Bronchial epithelial cell (primary cell): ENCODE results near the gene PHF21B. TPM values are rescaled to one million over a fixed set of nuclear protein-coding genes. Genes with fewer than 3 reads are reported as not detected.

Experiments used
- DNase-seq: peaks from one replicate; pipeline ENCODE4 v3.0.0-alpha.2; 2010; ENCODE audit warnings: low read depth
- FAIRE-seq: peaks from 2 replicates; lab custom pipeline; 2011; peaks lifted over from hg19 to GRCh38; lab: Jason Lieb, UNC
- H3K27me3 ChIP-seq: 2 replicates; pipeline ENCODE4 v1.5.1; 2011; ENCODE audit warnings: low read length; ENCODE audit not compliant: control insufficient read depth, insufficient read depth
- H3K36me3 ChIP-seq: 2 replicates; pipeline ENCODE4 v1.5.1; 2011; ENCODE audit warnings: low read length; ENCODE audit not compliant: control insufficient read depth, insufficient read depth
- H3K4me3 ChIP-seq: 2 replicates; pipeline ENCODE4 v1.5.1; 2011; ENCODE audit warnings: mild to moderate bottlenecking, low read depth, low read length, control low read depth
- total RNA-seq: library from RNA; depleted of rRNA; stranded (reverse); fragments of >200 nt; gene quantifications from 2 replicates; pipeline ENCODE4 v1.2.1, GENCODE V29; 2014
- TF ChIP-seq, protein P1 (sequence below): IDR thresholded peaks from 2 replicates; pipeline ENCODE4 v1.5.1; 2011; ENCODE audit warnings: mild to moderate bottlenecking, moderate library complexity, low read length, control low read depth, inconsistent platforms; ENCODE audit not compliant: insufficient read depth, severe bottlenecking

The PHF21B gene
- total RNA-seq, 1 donor from 2014 or later: not detected

- H3K4me3 ChIP-seq: no peak overlapping the region
- no peak for FAIRE-seq
- DNase-seq: no peak
- H3K27me3 ChIP-seq: peaks cover 2% of the 10 kb centered on the region
- no peaks in the 10 kb centered on the region for H3K36me3 ChIP-seq
- TF ChIP-seq, protein P1, sequence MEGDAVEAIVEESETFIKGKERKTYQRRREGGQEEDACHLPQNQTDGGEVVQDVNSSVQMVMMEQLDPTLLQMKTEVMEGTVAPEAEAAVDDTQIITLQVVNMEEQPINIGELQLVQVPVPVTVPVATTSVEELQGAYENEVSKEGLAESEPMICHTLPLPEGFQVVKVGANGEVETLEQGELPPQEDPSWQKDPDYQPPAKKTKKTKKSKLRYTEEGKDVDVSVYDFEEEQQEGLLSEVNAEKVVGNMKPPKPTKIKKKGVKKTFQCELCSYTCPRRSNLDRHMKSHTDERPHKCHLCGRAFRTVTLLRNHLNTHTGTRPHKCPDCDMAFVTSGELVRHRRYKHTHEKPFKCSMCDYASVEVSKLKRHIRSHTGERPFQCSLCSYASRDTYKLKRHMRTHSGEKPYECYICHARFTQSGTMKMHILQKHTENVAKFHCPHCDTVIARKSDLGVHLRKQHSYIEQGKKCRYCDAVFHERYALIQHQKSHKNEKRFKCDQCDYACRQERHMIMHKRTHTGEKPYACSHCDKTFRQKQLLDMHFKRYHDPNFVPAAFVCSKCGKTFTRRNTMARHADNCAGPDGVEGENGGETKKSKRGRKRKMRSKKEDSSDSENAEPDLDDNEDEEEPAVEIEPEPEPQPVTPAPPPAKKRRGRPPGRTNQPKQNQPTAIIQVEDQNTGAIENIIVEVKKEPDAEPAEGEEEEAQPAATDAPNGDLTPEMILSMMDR: no peak
Measured at GRCh38 chr22:44928711-44929358, 81.0 kb downstream of the PHF21B start.

- Histone ChIP-seq H3K27me3 (peaks cover 2% of the 10 kb centered on the region), H3K4me3 (no peak overlapping the region), H3K36me3 (no peaks in the 10 kb centered on the region)
- TF ChIP-seq, protein P1: no peak
- FAIRE-seq: no peak
- no peak for DNase-seq
Measured at GRCh38 chr22:44928136-44928463, 81.7 kb downstream of the PHF21B start.

DNA sequence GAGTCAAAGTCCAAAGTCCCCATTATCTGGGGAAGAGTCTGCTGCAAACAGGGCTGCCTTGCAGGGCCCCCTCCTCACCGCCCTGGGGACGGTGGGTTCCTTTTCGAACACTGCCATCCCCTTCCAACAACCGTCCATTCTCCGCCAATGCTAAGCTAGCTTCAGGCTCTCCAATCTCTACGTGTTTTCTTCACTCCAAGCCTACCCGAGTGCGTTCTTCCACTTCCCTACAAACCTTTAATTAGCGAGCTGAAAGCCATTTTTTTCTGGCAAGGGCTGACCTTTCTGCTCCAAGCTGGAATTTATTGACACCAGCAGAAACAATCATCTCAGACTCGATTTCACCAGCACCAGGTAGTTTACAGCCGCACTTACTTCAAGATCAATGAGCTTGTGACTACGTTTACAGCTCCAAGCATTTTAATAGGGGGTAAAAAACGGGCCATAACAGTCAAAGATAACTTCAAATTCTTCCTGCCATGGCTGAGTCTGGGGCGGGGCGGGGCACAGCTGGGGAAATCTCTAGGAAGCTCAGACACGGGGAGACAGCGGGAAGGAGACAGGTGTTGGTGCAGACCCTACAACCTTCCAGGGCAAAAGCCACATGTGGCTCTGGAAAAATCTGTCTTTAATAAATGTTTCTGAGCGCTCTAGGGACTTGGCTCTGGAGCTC lies 82.2 kb downstream of the PHF21B start:
- H3K4me3 ChIP-seq: no peak overlapping the region
- FAIRE-seq: no peak
- no peaks in the 10 kb centered on the region for H3K36me3 ChIP-seq
- H3K27me3 ChIP-seq: peaks cover 2% of the 10 kb centered on the region
- TF ChIP-seq, protein P1: no peak
- no peak for DNase-seq

- DNase-seq: no peak
- TF ChIP-seq, protein P1: no peak
- H3K27me3 ChIP-seq: peaks cover 2% of the 10 kb centered on the region
Measured at GRCh38 chr22:44926491-44927415, 83.1 kb downstream of the PHF21B start.

DNA sequence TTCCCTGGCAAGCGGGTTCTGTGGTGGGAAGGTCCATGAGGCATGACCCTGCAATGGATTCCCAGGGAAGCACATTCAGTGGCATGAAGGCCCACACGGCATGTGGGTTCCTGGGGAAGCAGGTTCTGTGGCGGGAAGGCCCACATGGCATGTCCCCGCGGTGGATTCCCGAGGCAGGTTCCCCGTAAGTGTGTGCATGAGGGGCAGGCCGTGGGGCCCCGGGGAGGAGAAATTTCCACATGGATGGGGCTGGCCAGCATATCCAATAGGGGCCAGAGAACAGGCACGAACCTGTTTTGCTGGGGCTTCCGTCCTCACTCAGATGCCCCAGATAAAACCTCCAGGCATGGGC lies 83.7 kb downstream of the PHF21B start:
- peaks cover 2% of the 10 kb centered on the region for H3K27me3 ChIP-seq
- DNase-seq: no peak
- H3K4me3 ChIP-seq: no peak overlapping the region
- no peak for FAIRE-seq
- no peaks in the 10 kb centered on the region for H3K36me3 ChIP-seq
- TF ChIP-seq, protein P1: no peak

More at GRCh38 chr22:44926491-44927415, 83.1 kb downstream of the PHF21B start:
- FAIRE-seq: no peak
- no peak overlapping the region for H3K4me3 ChIP-seq
- H3K36me3 ChIP-seq: no peaks in the 10 kb centered on the region
